Stimulated activated CD4-positive, alpha-beta T cell treated with anti-CD3 and anti-CD28 coated beads, Interleukin-15, amount 100 ng/mL, for 48 hours (primary cell): ENCODE data around the gene SETBP1.
"Not testable (repeated sequence)": the region's sequence is repeated elsewhere in the genome, so short reads cannot be mapped to it uniquely, and the experiment has no call there.

Experiments
- DNase-seq, 2 donors: peaks; one replicate each; pipeline ENCODE4 v3.0.0-alpha.2; 2020; ENCODE audit warnings: low read depth in 2 of 2

Gene SETBP1

DNA sequence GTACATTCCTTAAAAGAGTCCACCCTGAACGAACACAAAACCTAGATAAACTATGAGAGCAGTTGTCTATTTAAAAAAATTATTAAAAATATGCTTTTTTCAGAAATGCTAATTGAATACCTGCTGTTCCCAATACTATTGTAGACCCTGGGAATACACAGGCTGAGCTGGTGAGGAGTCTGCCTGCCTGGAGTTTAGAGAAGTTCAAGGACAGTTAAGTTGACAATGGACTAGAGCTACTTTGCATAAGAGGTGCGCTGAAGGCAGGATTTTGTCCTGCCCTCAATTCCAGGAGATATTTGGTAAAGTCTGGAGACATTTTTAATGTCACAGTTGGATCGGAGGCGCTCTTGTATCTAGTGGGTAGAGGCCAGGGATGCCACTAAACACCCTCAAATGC, 110.2 kb downstream of the SETBP1 start:
- DNase-seq = no peak

GRCh38 chr18:44791520-44791919, 110.8 kb downstream of the SETBP1 start:
- DNase-seq = no peak

GRCh38 chr18:44792456-44793061, 111.9 kb downstream of the SETBP1 start:
- DNase-seq = no peak

GRCh38 chr18:44793194-44793593, 112.5 kb downstream of the SETBP1 start:
- DNase-seq = no peak

DNA sequence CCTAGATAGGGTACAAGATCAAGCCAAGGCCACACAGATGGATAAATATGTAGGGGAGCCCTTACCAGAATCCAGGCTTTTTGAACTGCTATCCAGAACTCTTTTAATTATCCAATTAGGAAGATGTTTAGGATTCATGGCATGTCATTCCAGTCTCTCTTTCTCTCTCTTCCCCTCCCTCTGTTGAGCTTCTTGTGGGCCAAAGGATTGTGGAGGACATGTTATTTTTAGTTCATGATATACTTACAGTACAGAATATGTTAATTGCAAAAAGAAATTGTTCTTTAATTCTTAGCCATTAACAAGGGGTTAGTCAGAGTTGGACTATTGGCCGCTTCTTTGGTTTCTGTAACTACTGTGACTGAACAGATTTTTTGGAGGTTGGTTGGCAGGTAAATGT, 113.0 kb downstream of the SETBP1 start:
- DNase-seq = no peak

DNA sequence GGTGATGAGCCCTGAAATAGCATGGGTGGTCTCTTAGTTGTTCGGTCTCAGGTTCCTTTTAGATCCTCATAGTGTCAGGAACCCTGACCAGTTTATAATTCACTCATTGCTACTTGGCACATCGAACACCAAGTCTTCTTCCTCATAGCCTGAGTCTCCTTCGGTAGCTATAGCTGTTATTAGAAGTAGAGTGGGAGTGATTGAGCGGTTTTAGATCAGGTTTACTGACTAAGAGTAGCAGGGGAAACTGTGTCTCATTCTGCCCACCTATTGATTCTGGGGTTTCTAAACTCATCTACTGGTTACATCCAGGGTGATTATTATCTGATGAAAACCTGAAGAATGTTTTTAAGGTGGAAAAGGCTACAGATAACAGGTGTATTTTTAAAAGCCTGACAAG, 114.6 kb downstream of the SETBP1 start:
- no peak for DNase-seq

GRCh38 chr18:44796429-44797428, 116.0 kb downstream of the SETBP1 start:
- DNase-seq = no peak

DNA sequence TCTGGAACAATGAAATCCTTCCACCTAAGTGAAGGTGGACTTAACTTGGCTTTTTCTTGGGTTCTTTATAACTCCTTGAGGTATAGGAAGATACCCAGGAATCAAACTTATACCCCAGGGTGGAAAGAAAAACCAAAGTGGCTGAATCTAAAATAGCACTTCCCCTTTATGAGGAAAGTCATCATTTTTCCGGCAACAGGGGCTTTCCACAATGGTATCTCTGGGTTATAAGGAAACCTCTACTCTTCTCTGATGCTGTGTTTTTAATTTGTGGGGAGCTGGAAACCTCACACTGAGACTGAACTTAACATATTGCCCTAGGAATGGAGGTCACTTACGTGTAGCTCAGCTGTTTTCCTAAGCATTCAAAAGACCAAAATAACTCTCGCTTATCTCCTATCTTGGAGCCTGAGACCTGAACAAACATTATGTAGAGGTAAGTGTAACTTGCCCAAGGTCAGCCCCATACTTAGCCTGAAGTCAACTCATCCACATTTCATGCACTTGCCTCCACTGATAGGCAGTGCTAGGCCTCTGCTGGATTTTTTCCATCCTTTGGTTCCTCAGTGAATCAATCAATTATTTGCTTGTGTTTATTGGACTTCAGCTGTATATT, 117.9 kb downstream of the SETBP1 start:
- DNase-seq = no peak

DNA sequence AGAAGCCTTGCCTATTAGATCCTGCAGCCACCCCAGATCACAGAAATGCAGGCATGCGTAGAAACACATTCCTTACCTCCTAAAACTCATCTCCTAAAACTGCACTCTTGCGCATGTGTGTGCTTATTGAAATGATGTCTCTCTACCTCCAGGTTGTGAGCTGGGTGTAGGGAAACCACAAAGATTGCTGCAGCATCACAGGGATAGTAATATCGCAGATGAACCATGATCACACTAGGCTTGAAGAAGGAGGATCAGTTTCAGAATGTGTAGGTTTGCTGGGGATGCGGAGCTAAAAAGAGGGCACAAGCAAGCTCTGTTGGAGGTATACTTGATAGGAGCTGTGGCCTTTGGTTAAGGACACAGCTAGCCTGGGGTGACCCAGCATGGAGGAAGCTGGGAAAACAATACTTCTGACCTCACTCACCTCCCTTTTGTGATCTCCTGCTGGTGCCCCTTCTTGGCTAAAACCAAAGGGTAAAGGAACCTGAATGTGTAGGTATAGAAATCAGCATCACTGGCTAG, 118.8 kb downstream of the SETBP1 start:
- DNase-seq = no peak

- no peak for DNase-seq
Measured at GRCh38 chr18:44799907-44800421, 119.3 kb downstream of the SETBP1 start.

DNA sequence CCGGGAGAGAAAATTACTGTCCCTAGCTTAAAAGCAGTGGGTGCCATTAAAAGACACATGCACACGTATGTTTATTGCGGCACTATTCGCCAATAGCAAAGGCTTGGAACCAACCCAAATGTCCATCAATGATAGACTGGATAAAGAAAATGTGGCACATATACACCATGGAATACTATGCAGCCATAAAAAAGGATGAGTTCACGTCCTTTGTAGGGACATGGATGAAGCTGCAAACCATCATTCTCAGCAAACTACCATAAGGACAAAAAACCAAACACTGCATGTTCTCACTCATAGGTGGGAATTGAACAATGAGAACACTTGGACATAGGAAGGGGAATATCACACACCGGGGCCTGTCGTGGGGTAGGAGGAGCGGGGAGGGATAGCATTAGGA, 120.1 kb downstream of the SETBP1 start:
- not testable (repeated sequence) for DNase-seq

DNA sequence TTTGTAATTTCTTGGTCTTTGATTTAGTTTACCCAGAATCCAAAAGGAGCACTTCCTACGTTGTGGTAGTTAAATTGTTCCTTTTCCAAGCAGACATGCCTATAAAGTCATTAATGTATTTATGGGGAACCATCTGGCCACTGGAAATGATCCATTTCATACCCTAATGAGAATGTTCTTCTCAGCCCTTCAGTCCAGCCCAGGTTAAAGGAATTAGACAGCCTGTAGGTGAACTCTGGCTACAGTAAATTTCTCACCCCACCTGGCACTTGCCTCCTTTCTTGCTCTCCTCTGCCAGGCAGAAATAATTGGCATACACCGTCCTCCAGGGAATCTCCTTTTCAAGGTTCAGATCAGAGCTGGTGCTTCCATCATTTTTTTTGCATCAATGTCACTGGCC, 121.1 kb downstream of the SETBP1 start:
- no peak for DNase-seq

- DNase-seq = no peak
Measured at GRCh38 chr18:44802508-44802907, 121.8 kb downstream of the SETBP1 start.

- no peak for DNase-seq
Measured at GRCh38 chr18:44803019-44803650, 122.4 kb downstream of the SETBP1 start.

DNA sequence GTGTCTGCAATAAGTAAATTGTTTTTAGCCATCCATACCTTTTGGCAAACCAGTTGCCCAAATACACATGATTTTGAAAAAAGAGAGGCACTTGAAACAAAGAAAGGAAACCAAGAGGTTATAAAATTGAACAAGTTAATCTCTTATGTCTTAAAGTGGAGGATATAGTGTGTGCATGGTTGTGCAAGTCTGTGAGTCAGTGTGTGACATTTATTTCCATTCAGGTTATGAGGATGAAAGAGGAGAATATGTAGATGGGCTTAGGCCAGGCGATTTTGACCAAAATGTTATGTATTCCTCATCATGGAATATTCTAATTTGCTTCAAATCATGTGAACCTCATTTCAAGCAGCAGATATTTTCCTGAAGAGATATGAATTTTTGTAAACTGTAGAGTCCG, 123.3 kb downstream of the SETBP1 start:
- DNase-seq = no peak

DNA sequence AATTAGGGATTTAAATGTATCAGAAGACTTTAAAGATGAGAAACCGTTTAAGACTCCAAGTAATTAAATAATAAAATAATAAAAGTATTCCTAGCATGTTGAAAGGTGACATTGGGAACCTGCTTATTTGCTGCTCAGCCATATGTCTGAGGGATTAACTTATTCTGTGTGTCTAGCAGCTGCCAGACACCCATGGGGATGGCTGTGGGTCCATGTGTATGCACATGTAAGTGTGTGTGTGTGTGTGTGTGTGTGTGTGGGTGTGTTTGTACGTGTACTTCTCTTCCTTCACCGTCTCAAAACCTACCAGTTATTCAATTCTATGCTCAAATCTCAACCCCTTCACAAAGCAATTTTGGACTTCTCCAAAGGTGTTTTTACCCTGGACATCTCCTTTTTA, 124.5 kb downstream of the SETBP1 start:
- no peak for DNase-seq

GRCh38 chr18:44805643-44806042, 125.0 kb downstream of the SETBP1 start:
- no peak for DNase-seq

- no peak for DNase-seq
Measured at GRCh38 chr18:44807766-44808165, 127.1 kb downstream of the SETBP1 start.

- DNase-seq = no peak
Measured at GRCh38 chr18:44811572-44812125, 131.0 kb downstream of the SETBP1 start.

DNA sequence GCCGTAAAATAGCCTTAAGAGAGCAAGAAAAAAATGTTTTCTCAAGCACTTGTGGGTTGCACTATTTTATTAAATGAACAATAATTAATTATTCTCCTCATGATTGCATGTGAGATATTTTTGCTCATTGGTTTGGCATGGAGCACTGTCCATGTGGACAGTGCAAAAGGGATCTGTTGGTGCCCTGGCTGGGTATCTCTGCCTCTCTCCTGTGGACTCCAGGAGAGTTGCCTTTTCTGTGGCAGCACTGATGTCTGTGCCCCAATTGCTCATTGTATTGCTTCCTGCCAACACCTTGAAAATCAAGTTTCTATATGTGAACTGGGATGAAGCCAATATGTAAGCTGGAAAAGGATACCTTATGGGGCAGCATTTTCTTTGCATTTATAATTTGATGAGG, 131.7 kb downstream of the SETBP1 start:
- DNase-seq = no peak

DNA sequence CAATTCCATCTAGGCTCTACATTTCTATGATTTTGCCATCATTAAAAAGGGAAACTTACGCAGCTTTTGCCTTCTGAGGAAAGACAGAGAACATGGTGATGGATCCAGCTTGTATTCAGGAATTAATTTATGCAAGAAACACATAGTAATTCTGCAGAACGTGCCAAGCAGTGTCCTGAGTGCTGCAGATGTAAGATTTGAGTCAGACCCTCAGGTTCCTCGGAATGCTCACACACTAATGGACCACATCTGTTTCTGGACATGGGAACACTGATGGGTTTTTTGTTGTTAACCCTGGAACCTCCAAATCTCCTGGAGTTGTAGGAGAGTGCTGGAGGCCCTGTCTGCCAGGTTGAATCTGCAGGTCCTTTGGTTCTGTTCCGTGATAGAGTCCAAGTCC, 132.9 kb downstream of the SETBP1 start:
- DNase-seq = no peak
